HepG2 (cell line): ENCODE results near the gene INHBC. TPM values are rescaled to one million over a fixed set of nuclear protein-coding genes. Genes with fewer than 3 reads are reported as not detected.

Source experiments
- ADNP ChIP-seq: sonication (generic); formaldehyde crosslinking; IDR thresholded peaks from 2 replicates; pipeline ENCODE4 v1.4.0; 2020; ENCODE audit warnings: missing genetic modification reagents
- AGO2 ChIP-seq: fragments of 200-400 bp; formaldehyde crosslinking; optimal IDR thresholded peaks from 2 replicates; pipeline ENCODE3; 2017; ENCODE audit warnings: mild to moderate bottlenecking, low read depth, low read length, moderate library complexity
- CCAR2 ChIP-seq: fragments of 200-400 bp; formaldehyde crosslinking; optimal IDR thresholded peaks from 2 replicates; pipeline ENCODE3; 2018; ENCODE audit warnings: low read depth, mild to moderate bottlenecking, low read length, moderate library complexity
- HOXA5 ChIP-seq: sonication (generic); formaldehyde crosslinking; IDR thresholded peaks from 2 replicates; pipeline ENCODE4 v1.4.0; 2020; ENCODE audit warnings: missing genetic modification reagents
- KDM3A ChIP-seq: IDR thresholded peaks from 2 replicates; pipeline ENCODE4 v1.6.1; 2018; ENCODE audit warnings: low read depth, missing compliant biosample characterization
- KDM6A ChIP-seq: IDR thresholded peaks from 2 replicates; pipeline ENCODE4 v1.6.1; 2016; ENCODE audit warnings: low read depth
- MIER2 ChIP-seq: IDR thresholded peaks from 2 replicates; pipeline ENCODE4 v1.6.1; 2016; ENCODE audit warnings: missing biosample characterization, missing genetic modification reagents
- REL ChIP-seq: sonication (generic); formaldehyde crosslinking; conservative IDR thresholded peaks from 2 replicates; pipeline ENCODE4 v1.8.0; 2022; ENCODE audit warnings: mild to moderate bottlenecking, missing genetic modification reagents, moderate library complexity
- RXRA ChIP-seq: sonication (generic); formaldehyde crosslinking; IDR thresholded peaks from 2 replicates; pipeline ENCODE4 v1.5.1; 2020; ENCODE audit warnings: missing genetic modification reagents
- SMAD1 ChIP-seq: sonication (generic); formaldehyde crosslinking; IDR thresholded peaks from 2 replicates; pipeline ENCODE4 v1.4.0; 2020; ENCODE audit warnings: missing genetic modification reagents, low read depth, mild to moderate bottlenecking, borderline replicate concordance
- ZMAT3 ChIP-seq: sonication (generic); formaldehyde crosslinking; conservative IDR thresholded peaks from 2 replicates; pipeline ENCODE4 v1.7.0; 2021; ENCODE audit warnings: missing genetic modification reagents
- ZMYM3 ChIP-seq: sonication (generic); formaldehyde crosslinking; IDR thresholded peaks from 2 replicates; pipeline ENCODE4 v1.5.1; 2020; ENCODE audit warnings: mild to moderate bottlenecking, missing genetic modification reagents
- ZNF136 ChIP-seq: sonication (generic); formaldehyde crosslinking; IDR thresholded peaks from 2 replicates; pipeline ENCODE4 v1.8.1; 2022; ENCODE audit warnings: low read depth, mild to moderate bottlenecking, moderate library complexity, missing genetic modification reagents
- ZNF678 ChIP-seq: sonication (generic); formaldehyde crosslinking; IDR thresholded peaks from 2 replicates; pipeline ENCODE4 v1.4.0; 2020; ENCODE audit warnings: mild to moderate bottlenecking, missing genetic modification reagents
- ZNF790 ChIP-seq: sonication (generic); formaldehyde crosslinking; IDR thresholded peaks from 2 replicates; pipeline ENCODE4 v1.8.0; 2022; ENCODE audit warnings: missing genetic modification reagents, mild to moderate bottlenecking, borderline replicate concordance
- ZNF792 ChIP-seq: IDR thresholded peaks from 2 replicates; pipeline ENCODE4 v1.6.1; 2016
- ZNF891 ChIP-seq: sonication (generic); formaldehyde crosslinking; IDR thresholded peaks from 2 replicates; pipeline ENCODE4 v1.5.0; 2020; ENCODE audit warnings: mild to moderate bottlenecking, missing genetic modification reagents
- polyA plus RNA-seq, 8 experiments: library from polyadenylated mRNA; depleted of rRNA in 3 of 8; stranded (reverse) in 7 of 8; unstranded in 1 of 8; fragments of >200 nt; fragmentation: Illumina TruSeq in 4 of 8; extraction: Trizol in 4 of 8; gene quantifications; 2 replicates each; pipeline versions ENCODE4 v1.2.1 to v1.2.3, GENCODE V29; 2011 to 2016; ENCODE audit warnings: low read depth in 4 of 8, missing spikeins in 1 of 8, mixed read lengths in 1 of 8; ENCODE audit not compliant: insufficient read depth in 1 of 8
- total RNA-seq, 5 experiments: library from RNA; depleted of rRNA; stranded (reverse); fragments of >200 nt; fragmentation: Illumina TruSeq; extraction: Trizol; gene quantifications; 2 replicates each; pipeline ENCODE4 v1.2.3, GENCODE V29; 2016; ENCODE audit warnings: low read depth in 1 of 5
- TF ChIP-seq, protein P1 (sequence below): sonication (generic); formaldehyde crosslinking; IDR thresholded peaks from 2 replicates; pipeline ENCODE4 v1.4.0; 2020; ENCODE audit warnings: missing genetic modification reagents
- TF ChIP-seq, protein P2 (sequence below): sonication (generic); formaldehyde crosslinking; IDR thresholded peaks from 2 replicates; pipeline ENCODE4 v1.5.1; 2020; ENCODE audit warnings: mild to moderate bottlenecking, moderate library complexity, missing genetic modification reagents
- TF ChIP-seq, protein P3 (sequence below): IDR thresholded peaks from 2 replicates; pipeline ENCODE4 v1.6.1; 2012; ENCODE audit warnings: low read depth, low read length, improper control_type of control experiment
- TF ChIP-seq, protein P4 (sequence below): sonication (generic); formaldehyde crosslinking; IDR thresholded peaks from 2 replicates; pipeline ENCODE4 v1.4.0; 2020; ENCODE audit warnings: missing genetic modification reagents
- TF ChIP-seq, protein P5 (sequence below): IDR thresholded peaks from 2 replicates; pipeline ENCODE4 v1.6.1; 2016; ENCODE audit warnings: mild to moderate bottlenecking
- TF ChIP-seq, protein P6 (sequence below): sonication (generic); formaldehyde crosslinking; IDR thresholded peaks from 2 replicates; pipeline ENCODE4 v1.4.0; 2020; ENCODE audit warnings: mild to moderate bottlenecking, missing genetic modification reagents

INHBC gene
- total and polyA plus RNA-seq, 2 of the 13 experiments (the other 11 are each of a cell fraction or from before 2014, with no cell fraction given) = 1.8 to 13.8 TPM

DNA sequence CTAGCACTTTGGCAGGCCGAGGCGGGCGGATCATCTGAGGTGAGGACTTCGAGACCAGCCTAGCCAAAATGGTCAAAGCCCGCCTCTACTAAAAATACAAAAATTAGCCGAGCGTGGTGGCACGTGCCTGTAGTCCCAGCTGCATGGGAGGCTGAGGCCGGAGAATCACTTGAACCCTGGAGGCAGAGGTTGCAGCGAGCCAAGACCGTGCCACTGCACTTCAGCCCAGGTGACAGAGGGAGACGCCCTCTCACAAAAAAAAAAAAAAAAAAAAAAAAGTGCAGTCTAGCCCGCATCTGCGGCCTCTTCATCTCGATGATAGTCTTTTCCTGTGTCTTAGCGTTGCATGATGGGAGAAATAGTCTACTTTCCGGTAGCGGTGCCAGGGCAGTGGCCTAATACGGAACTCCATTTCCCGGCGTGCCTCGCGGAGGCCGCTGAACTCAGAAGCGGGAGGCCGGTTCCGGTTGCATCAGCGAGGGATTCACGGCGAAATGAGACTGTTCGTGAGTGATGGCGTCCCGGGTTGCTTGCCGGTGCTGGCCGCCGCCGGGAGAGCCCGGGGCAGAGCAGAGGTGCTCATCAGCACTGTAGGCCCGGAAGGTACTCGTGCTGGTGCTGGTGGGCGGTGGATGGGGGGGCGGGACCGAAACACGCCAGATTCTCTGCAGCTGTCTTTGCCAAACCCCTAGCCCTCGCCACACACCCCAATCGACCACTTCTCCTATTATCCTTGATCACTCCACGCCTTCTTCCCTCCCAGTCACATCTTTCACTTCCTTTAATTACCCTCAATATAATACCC lies 53.2 kb downstream of the INHBC start, which contains the start of gene MARS1 (continued):
- peak; percentile 36; the same call in 1 of the 2 replicates for TF ChIP-seq RXRA (CRISPR knock-in tag)
- no peak for TF ChIP-seq ZMAT3 (CRISPR knock-in tag)
- 0 out of 2 replicates have a peak, but pooled peaks have one; percentile 36 for TF ChIP-seq SMAD1 (CRISPR knock-in tag)
- TF ChIP-seq ZNF891 = 0 out of 2 replicates have a peak, but pooled peaks have one; percentile 40
- no peak for TF ChIP-seq AGO2
- TF ChIP-seq, protein P1, sequence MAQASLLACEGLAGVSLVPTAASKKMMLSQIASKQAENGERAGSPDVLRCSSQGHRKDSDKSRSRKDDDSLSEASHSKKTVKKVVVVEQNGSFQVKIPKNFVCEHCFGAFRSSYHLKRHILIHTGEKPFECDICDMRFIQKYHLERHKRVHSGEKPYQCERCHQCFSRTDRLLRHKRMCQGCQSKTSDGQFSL (CRISPR knock-in tag) = 0 out of 2 replicates have a peak, but pooled peaks have one; percentile 34
- peak; percentile 85 for TF ChIP-seq ADNP
- TF ChIP-seq, protein P2, sequence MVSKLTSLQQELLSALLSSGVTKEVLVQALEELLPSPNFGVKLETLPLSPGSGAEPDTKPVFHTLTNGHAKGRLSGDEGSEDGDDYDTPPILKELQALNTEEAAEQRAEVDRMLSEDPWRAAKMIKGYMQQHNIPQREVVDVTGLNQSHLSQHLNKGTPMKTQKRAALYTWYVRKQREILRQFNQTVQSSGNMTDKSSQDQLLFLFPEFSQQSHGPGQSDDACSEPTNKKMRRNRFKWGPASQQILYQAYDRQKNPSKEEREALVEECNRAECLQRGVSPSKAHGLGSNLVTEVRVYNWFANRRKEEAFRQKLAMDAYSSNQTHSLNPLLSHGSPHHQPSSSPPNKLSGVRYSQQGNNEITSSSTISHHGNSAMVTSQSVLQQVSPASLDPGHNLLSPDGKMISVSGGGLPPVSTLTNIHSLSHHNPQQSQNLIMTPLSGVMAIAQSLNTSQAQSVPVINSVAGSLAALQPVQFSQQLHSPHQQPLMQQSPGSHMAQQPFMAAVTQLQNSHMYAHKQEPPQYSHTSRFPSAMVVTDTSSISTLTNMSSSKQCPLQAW (CRISPR knock-in tag) = peak; percentile 74
- no peak for TF ChIP-seq ZNF678 (CRISPR knock-in tag)
- TF ChIP-seq, protein P3, sequence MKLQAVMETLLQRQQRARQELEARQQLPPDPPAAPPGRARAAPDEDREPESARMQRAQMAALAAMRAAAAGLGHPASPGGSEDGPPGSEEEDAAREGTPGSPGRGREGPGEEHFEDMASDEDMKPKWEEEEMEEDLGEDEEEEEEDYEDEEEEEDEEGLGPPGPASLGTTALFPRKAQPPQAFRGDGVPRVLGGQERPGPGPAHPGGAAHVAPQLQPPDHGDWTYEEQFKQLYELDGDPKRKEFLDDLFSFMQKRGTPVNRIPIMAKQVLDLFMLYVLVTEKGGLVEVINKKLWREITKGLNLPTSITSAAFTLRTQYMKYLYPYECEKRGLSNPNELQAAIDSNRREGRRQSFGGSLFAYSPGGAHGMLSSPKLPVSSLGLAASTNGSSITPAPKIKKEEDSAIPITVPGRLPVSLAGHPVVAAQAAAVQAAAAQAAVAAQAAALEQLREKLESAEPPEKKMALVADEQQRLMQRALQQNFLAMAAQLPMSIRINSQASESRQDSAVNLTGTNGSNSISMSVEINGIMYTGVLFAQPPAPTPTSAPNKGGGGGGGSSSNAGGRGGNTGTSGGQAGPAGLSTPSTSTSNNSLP = peak; percentile 42; the same call in 1 of the 2 replicates
- TF ChIP-seq HOXA5 (CRISPR knock-in tag) = peak; percentile 81
- TF ChIP-seq, protein P4, sequence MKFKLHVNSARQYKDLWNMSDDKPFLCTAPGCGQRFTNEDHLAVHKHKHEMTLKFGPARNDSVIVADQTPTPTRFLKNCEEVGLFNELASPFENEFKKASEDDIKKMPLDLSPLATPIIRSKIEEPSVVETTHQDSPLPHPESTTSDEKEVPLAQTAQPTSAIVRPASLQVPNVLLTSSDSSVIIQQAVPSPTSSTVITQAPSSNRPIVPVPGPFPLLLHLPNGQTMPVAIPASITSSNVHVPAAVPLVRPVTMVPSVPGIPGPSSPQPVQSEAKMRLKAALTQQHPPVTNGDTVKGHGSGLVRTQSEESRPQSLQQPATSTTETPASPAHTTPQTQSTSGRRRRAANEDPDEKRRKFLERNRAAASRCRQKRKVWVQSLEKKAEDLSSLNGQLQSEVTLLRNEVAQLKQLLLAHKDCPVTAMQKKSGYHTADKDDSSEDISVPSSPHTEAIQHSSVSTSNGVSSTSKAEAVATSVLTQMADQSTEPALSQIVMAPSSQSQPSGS (CRISPR knock-in tag) = no peak; the same call in 1 of the 2 replicates
- TF ChIP-seq, protein P5, sequence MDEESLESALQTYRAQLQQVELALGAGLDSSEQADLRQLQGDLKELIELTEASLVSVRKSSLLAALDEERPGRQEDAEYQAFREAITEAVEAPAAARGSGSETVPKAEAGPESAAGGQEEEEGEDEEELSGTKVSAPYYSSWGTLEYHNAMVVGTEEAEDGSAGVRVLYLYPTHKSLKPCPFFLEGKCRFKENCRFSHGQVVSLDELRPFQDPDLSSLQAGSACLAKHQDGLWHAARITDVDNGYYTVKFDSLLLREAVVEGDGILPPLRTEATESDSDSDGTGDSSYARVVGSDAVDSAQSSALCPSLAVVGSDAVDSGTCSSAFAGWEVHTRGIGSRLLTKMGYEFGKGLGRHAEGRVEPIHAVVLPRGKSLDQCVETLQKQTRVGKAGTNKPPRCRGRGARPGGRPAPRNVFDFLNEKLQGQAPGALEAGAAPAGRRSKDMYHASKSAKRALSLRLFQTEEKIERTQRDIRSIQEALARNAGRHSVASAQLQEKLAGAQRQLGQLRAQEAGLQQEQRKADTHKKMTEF (CRISPR knock-in tag) = peak; percentile 73
- TF ChIP-seq ZNF790 (CRISPR knock-in tag) = no peak
- 0 out of 2 replicates have a peak, but pooled peaks have one; percentile 24 for TF ChIP-seq KDM3A (CRISPR knock-in tag)
- 0 out of 2 replicates have a peak, but pooled peaks have one; percentile 31 for TF ChIP-seq ZNF792 (CRISPR knock-in tag)
- peak; percentile 82; the same call in 1 of the 2 replicates for TF ChIP-seq ZNF136 (CRISPR knock-in tag)
- no peak for TF ChIP-seq MIER2 (CRISPR knock-in tag)
- no peak for TF ChIP-seq KDM6A (CRISPR knock-in tag)
- TF ChIP-seq ZMYM3 (CRISPR knock-in tag) = peak; percentile 91
- no peak for TF ChIP-seq CCAR2
- TF ChIP-seq REL (CRISPR knock-in tag) = no peak
- TF ChIP-seq, protein P6, sequence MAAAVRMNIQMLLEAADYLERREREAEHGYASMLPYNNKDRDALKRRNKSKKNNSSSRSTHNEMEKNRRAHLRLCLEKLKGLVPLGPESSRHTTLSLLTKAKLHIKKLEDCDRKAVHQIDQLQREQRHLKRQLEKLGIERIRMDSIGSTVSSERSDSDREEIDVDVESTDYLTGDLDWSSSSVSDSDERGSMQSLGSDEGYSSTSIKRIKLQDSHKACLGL (CRISPR knock-in tag) = peak; percentile 68; the same call in 1 of the 2 replicates
